Epithelial cell of esophagus (primary cell): Measurements from ENCODE around the gene CGB3.

Experiments
- DNase-seq: peaks from one replicate; pipeline ENCODE4 v3.0.0; 2010; ENCODE audit warnings: low read depth
- H3K4me3 ChIP-seq: 2 replicates; pipeline ENCODE4 v1.5.1; 2011; ENCODE audit warnings: mild to moderate bottlenecking, low read length, control low read depth
- TF ChIP-seq, protein P1 (sequence below): IDR thresholded peaks from 2 replicates; pipeline ENCODE4 v1.5.1; 2011; ENCODE audit warnings: low read depth, mild to moderate bottlenecking, low read length, control low read depth, inconsistent platforms; ENCODE audit not compliant: insufficient read depth; ENCODE audit errors: missing control alignments

Gene CGB3

DNA sequence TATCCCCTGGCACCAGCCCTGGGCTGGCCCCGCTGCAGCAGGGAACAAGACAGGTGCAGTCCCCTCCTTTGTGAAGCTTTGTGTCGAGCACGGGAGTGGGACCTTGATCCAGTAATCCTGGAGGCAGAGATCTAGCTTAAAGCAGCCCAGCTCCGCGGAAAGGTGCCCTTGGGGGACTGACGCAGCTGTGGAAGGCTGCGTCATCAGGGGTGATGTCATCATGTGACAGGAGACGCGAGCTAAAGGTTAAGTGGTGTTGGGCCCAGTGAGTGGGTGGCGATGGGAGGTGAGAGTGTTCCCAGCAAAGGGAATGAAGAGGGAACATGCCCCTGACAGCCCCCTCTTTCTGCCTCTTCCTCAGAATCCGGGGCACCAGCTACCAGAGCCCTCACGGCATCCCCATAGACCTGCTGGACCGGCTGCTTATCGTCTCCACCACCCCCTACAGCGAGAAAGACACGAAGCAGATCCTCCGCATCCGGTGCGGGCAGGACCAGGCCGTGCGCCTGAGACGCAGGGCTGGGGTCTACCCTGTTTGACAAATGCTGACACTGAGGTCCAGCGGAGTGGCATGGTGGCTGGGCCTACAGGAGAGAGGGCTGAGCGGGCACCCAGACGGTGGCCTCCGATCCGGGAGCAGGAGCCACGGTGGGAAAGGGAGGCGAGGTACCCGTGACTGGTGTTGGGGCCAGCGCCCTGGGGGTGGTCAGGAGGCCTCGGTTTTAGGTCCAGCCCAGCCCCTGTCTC lies 9.8 kb downstream of the CGB3 start:
- TF ChIP-seq, protein P1, sequence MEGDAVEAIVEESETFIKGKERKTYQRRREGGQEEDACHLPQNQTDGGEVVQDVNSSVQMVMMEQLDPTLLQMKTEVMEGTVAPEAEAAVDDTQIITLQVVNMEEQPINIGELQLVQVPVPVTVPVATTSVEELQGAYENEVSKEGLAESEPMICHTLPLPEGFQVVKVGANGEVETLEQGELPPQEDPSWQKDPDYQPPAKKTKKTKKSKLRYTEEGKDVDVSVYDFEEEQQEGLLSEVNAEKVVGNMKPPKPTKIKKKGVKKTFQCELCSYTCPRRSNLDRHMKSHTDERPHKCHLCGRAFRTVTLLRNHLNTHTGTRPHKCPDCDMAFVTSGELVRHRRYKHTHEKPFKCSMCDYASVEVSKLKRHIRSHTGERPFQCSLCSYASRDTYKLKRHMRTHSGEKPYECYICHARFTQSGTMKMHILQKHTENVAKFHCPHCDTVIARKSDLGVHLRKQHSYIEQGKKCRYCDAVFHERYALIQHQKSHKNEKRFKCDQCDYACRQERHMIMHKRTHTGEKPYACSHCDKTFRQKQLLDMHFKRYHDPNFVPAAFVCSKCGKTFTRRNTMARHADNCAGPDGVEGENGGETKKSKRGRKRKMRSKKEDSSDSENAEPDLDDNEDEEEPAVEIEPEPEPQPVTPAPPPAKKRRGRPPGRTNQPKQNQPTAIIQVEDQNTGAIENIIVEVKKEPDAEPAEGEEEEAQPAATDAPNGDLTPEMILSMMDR: no peak
- DNase-seq: peak; percentile 66
- H3K4me3 ChIP-seq: no peak overlapping the region

DNA sequence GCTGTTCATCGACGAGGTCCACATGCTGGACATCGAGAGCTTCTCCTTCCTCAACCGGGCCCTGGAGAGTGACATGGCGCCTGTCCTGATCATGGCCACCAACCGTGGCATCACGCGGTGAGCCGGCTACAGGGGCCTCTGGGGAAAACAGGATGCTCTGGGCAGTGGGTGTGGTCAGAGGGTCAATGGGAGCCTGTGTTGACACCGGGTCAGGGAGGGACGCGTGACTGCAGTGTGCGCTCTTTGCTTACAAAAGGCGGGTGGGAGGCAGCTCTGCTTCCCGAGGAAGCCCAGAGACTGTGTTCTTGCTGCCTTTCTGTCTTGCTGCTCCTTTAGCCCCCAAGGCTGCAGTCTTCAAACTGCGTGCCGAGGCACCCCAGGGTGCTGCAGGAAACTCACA lies 12.9 kb downstream of the CGB3 start:
- TF ChIP-seq, protein P1: no peak
- H3K4me3 ChIP-seq: no peak overlapping the region
- DNase-seq: no peak

DNA sequence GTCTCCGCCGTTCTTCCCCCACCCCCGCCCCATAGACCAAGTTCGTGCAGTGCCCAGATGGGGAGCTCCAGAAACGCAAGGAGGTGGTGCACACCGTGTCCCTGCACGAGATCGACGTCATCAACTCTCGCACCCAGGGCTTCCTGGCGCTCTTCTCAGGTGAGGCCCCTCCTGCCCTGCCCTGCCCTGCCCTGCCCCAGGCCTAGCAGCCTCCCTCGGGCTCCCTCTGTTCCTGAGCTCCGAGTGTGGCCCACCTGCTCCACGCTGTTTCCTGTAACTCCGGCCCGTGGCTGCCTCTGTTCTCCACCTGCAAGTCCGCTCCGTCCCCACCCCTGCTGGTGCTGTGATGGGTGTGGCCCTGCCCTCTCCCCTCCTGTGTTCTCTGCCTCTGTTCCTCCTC lies 13.7 kb downstream of the CGB3 start:
- H3K4me3 ChIP-seq: no peak overlapping the region
- no peak for DNase-seq
- TF ChIP-seq, protein P1: no peak

DNA sequence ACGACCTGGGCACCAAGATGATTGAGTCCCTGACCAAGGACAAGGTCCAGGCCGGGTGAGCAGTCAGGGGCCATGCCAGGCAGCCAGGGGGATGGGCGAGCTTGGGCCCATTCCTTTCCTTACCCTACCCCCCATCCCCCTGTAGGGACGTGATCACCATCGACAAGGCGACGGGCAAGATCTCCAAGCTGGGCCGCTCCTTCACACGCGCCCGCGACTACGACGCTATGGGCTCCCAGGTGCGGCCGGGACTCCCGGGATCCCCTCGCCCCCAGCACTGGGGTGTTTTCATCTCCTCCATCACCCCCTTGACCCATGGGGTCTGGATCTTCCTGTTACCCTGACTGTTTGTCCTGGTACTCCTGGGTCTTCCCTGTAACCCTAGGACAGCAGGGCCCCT lies 14.3 kb downstream of the CGB3 start:
- H3K4me3 ChIP-seq: no peak overlapping the region
- TF ChIP-seq, protein P1: no peak
- no peak for DNase-seq

DNA sequence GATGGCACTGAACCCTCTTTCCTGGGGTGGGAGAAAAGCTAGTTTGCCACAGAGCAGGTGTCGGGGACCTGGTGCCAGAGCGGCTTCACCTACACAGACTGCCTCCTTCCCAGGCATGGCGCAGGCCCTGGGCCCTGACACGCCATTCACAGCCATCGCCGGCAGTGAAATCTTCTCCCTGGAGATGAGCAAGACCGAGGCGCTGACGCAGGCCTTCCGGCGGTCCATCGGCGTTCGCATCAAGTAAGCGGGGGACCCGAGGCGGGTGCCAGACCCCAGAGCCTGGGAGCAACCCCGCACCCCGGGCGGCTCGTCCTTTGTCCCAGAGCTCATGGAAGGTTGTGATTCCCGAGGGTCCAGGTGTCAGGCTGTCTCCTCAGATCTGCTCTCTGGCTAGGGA lies 17.2 kb downstream of the CGB3 start:
- DNase-seq: no peak
- H3K4me3 ChIP-seq: no peak overlapping the region
- TF ChIP-seq, protein P1: no peak

DNA sequence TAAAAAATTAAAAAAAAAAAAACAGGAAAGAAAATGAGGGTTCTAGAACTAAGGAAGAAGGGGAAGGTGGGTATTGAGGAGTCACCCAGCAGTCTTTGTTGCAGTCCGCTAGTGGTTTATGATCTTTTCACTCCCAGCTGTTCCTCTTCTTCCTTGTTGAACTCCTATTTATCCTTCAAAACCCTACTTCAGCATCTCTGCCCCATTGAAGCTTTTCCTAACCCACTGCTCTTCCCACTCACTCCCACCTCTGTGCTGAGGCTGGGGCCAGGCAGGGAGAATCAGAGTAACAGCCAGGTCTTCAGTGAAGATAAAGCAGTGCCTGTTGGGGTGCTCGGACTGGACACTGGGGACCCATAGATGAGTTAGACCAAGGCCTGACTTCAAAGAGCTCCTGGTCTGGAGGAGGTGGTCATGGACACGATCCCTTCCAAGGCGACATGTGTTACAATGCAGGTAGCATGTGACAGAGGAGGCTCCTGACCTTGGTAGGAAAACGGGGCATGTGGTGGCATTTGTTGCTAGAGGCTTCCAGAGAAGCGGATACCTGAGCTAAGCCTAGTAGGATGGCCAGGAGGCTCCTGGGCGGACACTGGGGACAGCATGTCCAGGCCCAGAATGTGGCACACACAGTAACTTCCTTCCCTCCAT lies 19.0 kb downstream of the CGB3 start:
- H3K4me3 ChIP-seq: no peak overlapping the region
- TF ChIP-seq, protein P1: no peak
- DNase-seq: no peak
